ENCODE data around the gene FOSL2. TPM values are rescaled to one million over a fixed set of nuclear protein-coding genes. Genes with fewer than 3 reads are reported as not detected.

Gene FOSL2
- total and polyA plus RNA-seq, 2 donors (not counting 1 experiment from before 2014, with no cell fraction given), result 2.5 to 37.7 TPM

GRCh38 chr2:28375236-28375635 is 17.4 kb upstream of the FOSL2 start:
- ChIA-PET CTCF (no interaction called here), POLR2A (no interaction called here)
- no peak for TF ChIP-seq CTCF (IDR thresholded peaks at IDR 0.05)
- TF ChIP-seq EZH2 (IDR thresholded peaks at IDR 0.05; ENCODE audit: borderline replicate concordance, insufficient read depth, low read depth, low read length, poor library complexity, severe bottlenecking), result no peak
- peaks cover 8% of the 10 kb centered on the region for H3K4me1 Mint-ChIP-seq
- Histone ChIP-seq H3K4me1 (ENCODE audit: control insufficient read depth in 2 of 2, insufficient read depth in 2 of 2, low read length in 2 of 2) (peaks cover 0 to 10% of the 10 kb centered on the region in 2 donors), H3K4me2 (replicated peaks; ENCODE audit: low read depth, low read length, poor library complexity, severe bottlenecking) (no peak overlapping the region), H3K27ac (ENCODE audit: low read length in 2 of 2) (no peak overlapping the region), H2AFZ (ENCODE audit: insufficient read depth, low read depth, low read length, poor library complexity, severe bottlenecking) (no peak overlapping the region), H4K20me1 (ENCODE audit: control insufficient read depth, insufficient read depth, low read length, poor library complexity, severe bottlenecking) (no peaks in the 10 kb centered on the region), H3K79me2 (ENCODE audit: control insufficient read depth, insufficient read depth, low read length) (no peaks in the 10 kb centered on the region), H3K36me3 (replicated peaks in 1 of 2; ENCODE audit: control extremely low read depth in 1 of 2, control insufficient read depth in 1 of 2, extremely low read depth in 1 of 2, insufficient read depth in 2 of 2, low read length in 1 of 2) (no peaks in the 10 kb centered on the region), H3K27me3 (replicated peaks in 1 of 4; ENCODE audit: control extremely low read depth in 1 of 4, control insufficient read depth in 3 of 4, insufficient read depth in 4 of 4, low read length in 3 of 4) (no peaks in the 10 kb centered on the region), H3K9me3 (ENCODE audit: control extremely low read depth in 1 of 3, control insufficient read depth in 2 of 3, insufficient read depth in 1 of 3, low read length in 2 of 3) (no peaks in the 10 kb centered on the region), H3K9ac (ENCODE audit: low read length) (no peak overlapping the region), H3K4me3 (ENCODE audit: control extremely low read depth in 1 of 5, extremely low read depth in 1 of 5, insufficient read depth in 1 of 5, low read depth in 2 of 5, low read length in 4 of 5) (no peak overlapping the region)
- WGBS (ENCODE audit: insufficient coverage), result 86% methylated on average over 2 of the region's 3 CpGs
- peaks cover 8% of the 10 kb centered on the region for H3K27me3 Mint-ChIP-seq
- intact Hi-C loops (cut with micrococcal nuclease), result no loop called here
- peak overlapping the region; percentile 28 for H3K27ac Mint-ChIP-seq
- no peaks in the 10 kb centered on the region for H3K9me3 Mint-ChIP-seq (ENCODE audit: insufficient read depth)
- ATAC-seq (ENCODE audit: low read depth), result no peak
- DNase-seq, result no peak
- H3K4me3 Mint-ChIP-seq, result no peak overlapping the region

GRCh38 chr2:28375742-28376631 is 16.7 kb upstream of the FOSL2 start:
- no peak overlapping the region for H3K27ac ChIP-seq (ENCODE audit: low read length in 2 of 2)
- H3K27ac Mint-ChIP-seq, result peak overlapping the region; percentile 28
- no peaks in the 10 kb centered on the region for H3K79me2 ChIP-seq (ENCODE audit: control insufficient read depth, insufficient read depth, low read length)
- H3K4me3 ChIP-seq (ENCODE audit: control extremely low read depth in 1 of 5, extremely low read depth in 1 of 5, insufficient read depth in 1 of 5, low read depth in 2 of 5, low read length in 4 of 5), result no peak overlapping the region
- intact Hi-C loops (cut with micrococcal nuclease), result no loop called here
- WGBS (ENCODE audit: insufficient coverage), result 96% methylated on average over 5 of the region's 8 CpGs
- no peaks in the 10 kb centered on the region for H4K20me1 ChIP-seq (ENCODE audit: control insufficient read depth, insufficient read depth, low read length, poor library complexity, severe bottlenecking)
- H3K4me2 ChIP-seq (replicated peaks; ENCODE audit: low read depth, low read length, poor library complexity, severe bottlenecking), result no peak overlapping the region
- DNase-seq, result no peak
- H3K27me3 ChIP-seq (replicated peaks in 1 of 4; ENCODE audit: control extremely low read depth in 1 of 4, control insufficient read depth in 3 of 4, insufficient read depth in 4 of 4, low read length in 3 of 4), result no peaks in the 10 kb centered on the region
- H3K9ac ChIP-seq (ENCODE audit: low read length), result no peak overlapping the region
- H3K4me3 Mint-ChIP-seq, result no peak overlapping the region
- H3K4me1 Mint-ChIP-seq, result peaks cover 8% of the 10 kb centered on the region
- H3K27me3 Mint-ChIP-seq, result peaks cover 8% of the 10 kb centered on the region
- no peaks in the 10 kb centered on the region for H3K9me3 Mint-ChIP-seq (ENCODE audit: insufficient read depth)
- ATAC-seq (ENCODE audit: low read depth), result no peak
- H3K4me1 ChIP-seq (ENCODE audit: control insufficient read depth in 2 of 2, insufficient read depth in 2 of 2, low read length in 2 of 2), result peaks cover 0 to 10% of the 10 kb centered on the region in 2 donors
- H3K36me3 ChIP-seq (replicated peaks in 1 of 2; ENCODE audit: control extremely low read depth in 1 of 2, control insufficient read depth in 1 of 2, extremely low read depth in 1 of 2, insufficient read depth in 2 of 2, low read length in 1 of 2), result no peaks in the 10 kb centered on the region
- no peak overlapping the region for H2AFZ ChIP-seq (ENCODE audit: insufficient read depth, low read depth, low read length, poor library complexity, severe bottlenecking)
- no peaks in the 10 kb centered on the region for H3K9me3 ChIP-seq (ENCODE audit: control extremely low read depth in 1 of 3, control insufficient read depth in 2 of 3, insufficient read depth in 1 of 3, low read length in 2 of 3)
- CTCF ChIA-PET, result no interaction called here
- no peak for TF ChIP-seq CTCF (IDR thresholded peaks at IDR 0.05)
- TF ChIP-seq EZH2 (IDR thresholded peaks at IDR 0.05; ENCODE audit: borderline replicate concordance, insufficient read depth, low read depth, low read length, poor library complexity, severe bottlenecking), result no peak
- POLR2A ChIA-PET, result no interaction called here
